ENCODE data around the gene MTMR12. TPM values are rescaled to one million over a fixed set of nuclear protein-coding genes. Genes with fewer than 3 reads are reported as not detected.
"Not testable (repeated sequence)": the region's sequence is repeated elsewhere in the genome, so short reads cannot be mapped to it uniquely, and the experiment has no call there.

The MTMR12 gene
- total and polyA plus RNA-seq, 7 donors = 6.5 to 49.9 (median 26.7) TPM

- H3K36me3 ChIP-seq = no peaks in the 10 kb centered on the region
- no peak for TF ChIP-seq EP300 (IDR thresholded peaks at IDR 0.05)
- WGBS, 2 donors = 89 to 91% methylated on average over 7 of the region's 7 CpGs
- no peak overlapping the region for H3K27ac ChIP-seq
- peaks cover 0 to 6% (median 3%) of the 10 kb centered on the region in 4 donors for H3K4me1 ChIP-seq
- intact Hi-C loops (cut with DNase I) = loop anchor here (10.0 kb wide), 1 partner anchor 222 kb away; no protein-coding TSS in a partner anchor
- H3K27me3 ChIP-seq = no peaks in the 10 kb centered on the region
- peaks cover 0 to 6% (median 0%) of the 10 kb centered on the region in 4 donors for H3K9me3 ChIP-seq
- no peak overlapping the region for H3K4me3 ChIP-seq
- DNase-seq = no peak
Measured at GRCh38 chr5:32317041-32317440, 4.3 kb upstream of the MTMR12 start.

- WGBS, 2 donors = 82 to 84% methylated on average over 8 of the region's 8 CpGs
- intact Hi-C loops (cut with DNase I) = loop anchor here (10.0 kb wide), 1 partner anchor 221 kb away; no protein-coding TSS in a partner anchor
- TF ChIP-seq POLR2AphosphoS5 (IDR thresholded peaks at IDR 0.05) = no peak
- no peak for TF ChIP-seq CTCF (IDR thresholded peaks at IDR 0.05)
- TF ChIP-seq EP300 (IDR thresholded peaks at IDR 0.05) = no peak
- TF ChIP-seq POLR2A (IDR thresholded peaks at IDR 0.05) = no peak
- H3K27me3 ChIP-seq = no peaks in the 10 kb centered on the region
- no peak for DNase-seq
- no peak overlapping the region for H3K4me3 ChIP-seq
- peaks cover 0 to 21% (median 16%) of the 10 kb centered on the region in 4 donors for H3K4me1 ChIP-seq
- H3K27ac ChIP-seq = no peak overlapping the region
- H3K36me3 ChIP-seq = no peaks in the 10 kb centered on the region
- H3K9me3 ChIP-seq = no peaks in the 10 kb centered on the region
Measured at GRCh38 chr5:32315221-32316014, 2.7 kb upstream of the MTMR12 start.

- Histone ChIP-seq H3K4me1 (peaks cover 0 to 29% (median 19%) of the 10 kb centered on the region in 4 donors), H3K27me3 (no peaks in the 10 kb centered on the region), H3K4me3 (no peak overlapping the region), H3K9me3 (no peaks in the 10 kb centered on the region), H3K27ac (no peak overlapping the region), H3K36me3 (no peaks in the 10 kb centered on the region)
- no peak for DNase-seq
- no peak for TF ChIP-seq EP300 (IDR thresholded peaks at IDR 0.05)
- intact Hi-C loops (cut with DNase I) = loop anchor here (5.0 to 10.0 kb wide), 3 partner anchors 57 to 273 kb away; partner anchors contain the start of gene SUB1
- 49 to 75% methylated on average over 5 of the region's 5 CpGs for WGBS, 2 donors
Measured at GRCh38 chr5:32314658-32315057, 1.9 kb upstream of the MTMR12 start.

- DNase-seq, H3K9me3 ChIP-seq, H3K36me3 ChIP-seq, H3K27me3 ChIP-seq, H3K27ac ChIP-seq, H3K4me3 ChIP-seq: not testable (repeated sequence)
- peaks cover 0 to 34% (median 24%) of the 10 kb centered on the region in 4 donors for H3K4me1 ChIP-seq
- 72 to 82% methylated on average over 10 of the region's 10 CpGs for WGBS, 2 donors
- intact Hi-C loops (cut with DNase I) = loop anchor here (5.0 to 10.0 kb wide), 3 partner anchors 57 to 273 kb away; partner anchors contain the start of gene SUB1
Measured at GRCh38 chr5:32314152-32314488, 1.4 kb upstream of the MTMR12 start.

- peaks cover 0 to 50% (median 40%) of the 10 kb centered on the region in 4 donors for H3K4me1 ChIP-seq
- H3K36me3 ChIP-seq = no peaks in the 10 kb centered on the region
- intact Hi-C loops (cut with DNase I) = loop anchor here (2.0 to 10.0 kb wide), 5 partner anchors 55 to 275 kb away; partner anchors contain the start of genes GOLPH3 and SUB1
- TF ChIP-seq CTCF (IDR thresholded peaks at IDR 0.05) = no peak
- peak; percentile 83 to 92 (median 87) for TF ChIP-seq POLR2AphosphoS5 (IDR thresholded peaks at IDR 0.05)
- TF ChIP-seq POLR2A (IDR thresholded peaks at IDR 0.05) = peak; percentile 37 to 55
- TF ChIP-seq EP300 (IDR thresholded peaks at IDR 0.05) = peak in 3 of 4 donors; percentile 22 to 77 (median 63)
- H3K27me3 ChIP-seq = no peaks in the 10 kb centered on the region
- no peaks in the 10 kb centered on the region for H3K9me3 ChIP-seq
- WGBS, 2 donors = 0% methylated on average over 34 of the region's 34 CpGs
- peak overlapping the region; percentile 97 to 100 (median 98) for H3K27ac ChIP-seq
- DNase-seq = peak; percentile 93
- H3K4me3 ChIP-seq = peak overlapping the region; percentile 76 to 97 (median 94)
Measured at GRCh38 chr5:32312197-32312594, 543 bp downstream of the MTMR12 start.

- H3K27ac ChIP-seq = peak overlapping the region; percentile 97 to 100 (median 98)
- H3K27me3 ChIP-seq = no peaks in the 10 kb centered on the region
- intact Hi-C loops (cut with DNase I) = loop anchor here (2.0 to 10.0 kb wide), 5 partner anchors 54 to 276 kb away; partner anchors contain the start of genes GOLPH3 and SUB1
- DNase-seq = no peak
- TF ChIP-seq POLR2AphosphoS5 (IDR thresholded peaks at IDR 0.05) = no peak
- TF ChIP-seq POLR2A (IDR thresholded peaks at IDR 0.05) = no peak
- no peak for TF ChIP-seq CTCF (IDR thresholded peaks at IDR 0.05)
- no peak for TF ChIP-seq EP300 (IDR thresholded peaks at IDR 0.05)
- peak overlapping the region; percentile 76 to 97 (median 94) for H3K4me3 ChIP-seq
- no peaks in the 10 kb centered on the region for H3K36me3 ChIP-seq
- peaks cover 0 to 51% (median 42%) of the 10 kb centered on the region in 4 donors for H3K4me1 ChIP-seq
- no peaks in the 10 kb centered on the region for H3K9me3 ChIP-seq
- 35% methylated on average over 16 of the region's 16 CpGs for WGBS, 2 donors
Measured at GRCh38 chr5:32311404-32312196, 1.1 kb downstream of the MTMR12 start.
